Neural cell (in vitro differentiated cells): ENCODE data around the gene PARL. TPM values are rescaled to one million over a fixed set of nuclear protein-coding genes. Genes with fewer than 3 reads are reported as not detected.

ENCODE experiments used
- H2AFZ ChIP-seq: fragments of 200-600, 300-800 bp; sonication (generic), shearing (Covaris generic); 2 replicates; pipeline ENCODE4 v1.6.0; 2014; ENCODE audit warnings: low read depth, mild to moderate bottlenecking, antibody characterized with exemption, low read length, moderate library complexity
- H3F3A ChIP-seq: fragments of 200-600 bp; shearing (Covaris generic); 2 replicates; pipeline ENCODE4 v1.6.1; 2016; ENCODE audit warnings: mild to moderate bottlenecking, moderate library complexity, mixed read lengths, antibody characterized with exemption, low read length; ENCODE audit not compliant: insufficient read depth, poor library complexity, severe bottlenecking
- H3K27ac ChIP-seq: fragments of 200-600, 300-800 bp; sonication (generic), shearing (Covaris generic); 2 replicates; pipeline ENCODE4 v1.5.1; 2014; ENCODE audit warnings: mild to moderate bottlenecking, low read length, moderate library complexity
- H3K27me3 ChIP-seq: fragments of 300-800, 200-600 bp; sonication (generic), shearing (Covaris generic); 2 replicates; pipeline ENCODE4 v1.6.0; 2014; ENCODE audit warnings: mild to moderate bottlenecking, low read depth, low read length, moderate library complexity; ENCODE audit not compliant: insufficient read depth
- H3K36me3 ChIP-seq: fragments of 300-800, 200-600 bp; sonication (generic), shearing (Covaris generic); 2 replicates; pipeline ENCODE4 v1.5.1; 2014; ENCODE audit warnings: mild to moderate bottlenecking, antibody characterized with exemption, low read length, moderate library complexity; ENCODE audit not compliant: insufficient read depth
- H3K4me2 ChIP-seq: fragments of 300-800, 200-600 bp; sonication (generic), shearing (Covaris generic); 2 replicates; pipeline ENCODE4 v1.6.0; 2014; ENCODE audit warnings: mild to moderate bottlenecking, low read length
- H3K4me3 ChIP-seq: fragments of 300-800, 200-600 bp; sonication (generic), shearing (Covaris generic); 2 replicates; pipeline ENCODE4 v1.5.1; 2014; ENCODE audit warnings: mild to moderate bottlenecking, low read length, moderate library complexity
- H3K79me2 ChIP-seq: fragments of 200-600 bp; shearing (Covaris generic); replicated peaks from 2 replicates; pipeline ENCODE4 v1.6.0; 2014; ENCODE audit warnings: mild to moderate bottlenecking, low read length, moderate library complexity; ENCODE audit not compliant: insufficient read depth
- H3K9ac ChIP-seq: fragments of 300-800, 200-600 bp; sonication (generic), shearing (Covaris generic); 2 replicates; pipeline ENCODE4 v1.6.1; 2016; ENCODE audit warnings: mild to moderate bottlenecking, low read length, mixed read lengths
- H3K9me2 ChIP-seq: fragments of 200-600 bp; shearing (Covaris generic); 2 replicates; pipeline ENCODE4 v1.6.1; 2016; ENCODE audit warnings: mild to moderate bottlenecking, low read length, mixed read lengths; ENCODE audit not compliant: insufficient read depth
- H3K9me3 ChIP-seq: fragments of 200-600, 300-800 bp; sonication (generic), shearing (Covaris generic); 2 replicates; pipeline ENCODE4 v1.6.1; 2016; ENCODE audit warnings: mild to moderate bottlenecking, mixed run types, low read length, moderate library complexity, mixed read lengths
- H4K20me1 ChIP-seq: fragments of 200-600 bp; shearing (Covaris generic); 2 replicates; pipeline ENCODE4 v1.6.1; 2016; ENCODE audit warnings: mild to moderate bottlenecking, mixed run types; ENCODE audit not compliant: insufficient read depth
- EP300 ChIP-seq: fragments of 450-650 bp; conservative IDR thresholded peaks from 2 replicates; pipeline ENCODE4 v1.6.1; 2014; ENCODE audit warnings: antibody characterized with exemption, mild to moderate bottlenecking, moderate library complexity; ENCODE audit not compliant: poor library complexity, severe bottlenecking
- EZH2 ChIP-seq: fragments of 200-600, 300-800 bp; shearing (Covaris generic), sonication (generic); IDR thresholded peaks from 2 replicates; pipeline ENCODE4 v1.6.1; 2014; ENCODE audit warnings: antibody characterized with exemption, low read length, borderline replicate concordance, mild to moderate bottlenecking; ENCODE audit not compliant: insufficient read depth, poor library complexity, severe bottlenecking
- MXI1 ChIP-seq: fragments of 450-650 bp; conservative IDR thresholded peaks from 2 replicates; pipeline ENCODE4 v1.6.1; 2014; ENCODE audit warnings: antibody characterized with exemption, mild to moderate bottlenecking; ENCODE audit not compliant: poor library complexity, severe bottlenecking
- POLR2AphosphoS5 ChIP-seq: IDR thresholded peaks from 2 replicates; pipeline ENCODE4 v1.6.1; 2012
- RAD21 ChIP-seq: fragments of 450-650 bp; conservative IDR thresholded peaks from 2 replicates; pipeline ENCODE4 v1.6.1; 2014; ENCODE audit warnings: antibody characterized with exemption, mild to moderate bottlenecking, moderate library complexity
- SMC3 ChIP-seq: fragments of 450-650 bp; conservative IDR thresholded peaks from 2 replicates; pipeline ENCODE4 v1.6.1; 2014; ENCODE audit warnings: antibody characterized with exemption, mild to moderate bottlenecking, moderate library complexity; ENCODE audit not compliant: poor library complexity
- TAF1 ChIP-seq: IDR thresholded peaks from 2 replicates; pipeline ENCODE4 v1.6.1; 2012; ENCODE audit warnings: low read depth
- polyA plus RNA-seq: library from polyadenylated mRNA; depleted of rRNA; stranded (reverse); fragments of >200 nt; gene quantifications from 2 replicates; pipeline ENCODE4 v1.2.3, GENCODE V29; 2014
- TF ChIP-seq, protein P1 (sequence below): IDR thresholded peaks from 2 replicates; pipeline ENCODE4 v1.6.1; 2012; ENCODE audit warnings: borderline replicate concordance
- TF ChIP-seq, protein P2 (sequence below): fragments of 450-650 bp; IDR thresholded peaks from 2 replicates; pipeline ENCODE4 v1.5.1; 2014; ENCODE audit warnings: antibody characterized with exemption, mild to moderate bottlenecking, moderate library complexity; ENCODE audit not compliant: poor library complexity, severe bottlenecking

The PARL gene
- polyA plus RNA-seq, 1 donor from 2014 or later: 59.2 TPM

DNA sequence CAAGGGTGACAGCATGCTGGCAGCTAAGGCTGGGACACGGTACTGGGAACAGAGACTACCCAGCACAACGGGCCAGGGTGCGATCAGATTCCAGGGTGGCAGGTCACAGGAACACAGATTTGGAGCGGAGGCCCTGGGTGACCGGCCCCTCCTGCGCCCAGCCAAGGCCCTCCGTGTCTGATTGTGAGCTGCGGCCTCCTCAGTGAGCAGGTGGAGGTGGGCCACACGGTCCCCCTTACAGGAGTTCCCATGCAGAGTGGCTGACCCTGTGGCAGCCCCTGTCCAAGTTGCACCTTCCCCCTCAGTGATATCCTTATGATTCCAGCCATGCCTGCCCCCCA, 28.9 kb upstream of the PARL start:
- Histone ChIP-seq H3K27ac (no peak overlapping the region), H3K4me2 (no peak overlapping the region), H3K27me3 (no peaks in the 10 kb centered on the region), H3K79me2 (no peaks in the 10 kb centered on the region), H3K36me3 (no peaks in the 10 kb centered on the region), H3K9ac (no peak overlapping the region), H4K20me1 (no peaks in the 10 kb centered on the region), H2AFZ (no peak overlapping the region), H3K9me2 (no peaks in the 10 kb centered on the region), H3K4me3 (no peak overlapping the region), H3F3A (no peaks in the 10 kb centered on the region), H3K9me3 (no peaks in the 10 kb centered on the region)
- TF ChIP-seq EZH2: no peak
- no peak for TF ChIP-seq MXI1
- TF ChIP-seq, protein P1, sequence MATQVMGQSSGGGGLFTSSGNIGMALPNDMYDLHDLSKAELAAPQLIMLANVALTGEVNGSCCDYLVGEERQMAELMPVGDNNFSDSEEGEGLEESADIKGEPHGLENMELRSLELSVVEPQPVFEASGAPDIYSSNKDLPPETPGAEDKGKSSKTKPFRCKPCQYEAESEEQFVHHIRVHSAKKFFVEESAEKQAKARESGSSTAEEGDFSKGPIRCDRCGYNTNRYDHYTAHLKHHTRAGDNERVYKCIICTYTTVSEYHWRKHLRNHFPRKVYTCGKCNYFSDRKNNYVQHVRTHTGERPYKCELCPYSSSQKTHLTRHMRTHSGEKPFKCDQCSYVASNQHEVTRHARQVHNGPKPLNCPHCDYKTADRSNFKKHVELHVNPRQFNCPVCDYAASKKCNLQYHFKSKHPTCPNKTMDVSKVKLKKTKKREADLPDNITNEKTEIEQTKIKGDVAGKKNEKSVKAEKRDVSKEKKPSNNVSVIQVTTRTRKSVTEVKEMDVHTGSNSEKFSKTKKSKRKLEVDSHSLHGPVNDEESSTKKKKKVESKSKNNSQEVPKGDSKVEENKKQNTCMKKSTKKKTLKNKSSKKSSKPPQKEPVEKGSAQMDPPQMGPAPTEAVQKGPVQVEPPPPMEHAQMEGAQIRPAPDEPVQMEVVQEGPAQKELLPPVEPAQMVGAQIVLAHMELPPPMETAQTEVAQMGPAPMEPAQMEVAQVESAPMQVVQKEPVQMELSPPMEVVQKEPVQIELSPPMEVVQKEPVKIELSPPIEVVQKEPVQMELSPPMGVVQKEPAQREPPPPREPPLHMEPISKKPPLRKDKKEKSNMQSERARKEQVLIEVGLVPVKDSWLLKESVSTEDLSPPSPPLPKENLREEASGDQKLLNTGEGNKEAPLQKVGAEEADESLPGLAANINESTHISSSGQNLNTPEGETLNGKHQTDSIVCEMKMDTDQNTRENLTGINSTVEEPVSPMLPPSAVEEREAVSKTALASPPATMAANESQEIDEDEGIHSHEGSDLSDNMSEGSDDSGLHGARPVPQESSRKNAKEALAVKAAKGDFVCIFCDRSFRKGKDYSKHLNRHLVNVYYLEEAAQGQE: no peak
- TF ChIP-seq, protein P2, sequence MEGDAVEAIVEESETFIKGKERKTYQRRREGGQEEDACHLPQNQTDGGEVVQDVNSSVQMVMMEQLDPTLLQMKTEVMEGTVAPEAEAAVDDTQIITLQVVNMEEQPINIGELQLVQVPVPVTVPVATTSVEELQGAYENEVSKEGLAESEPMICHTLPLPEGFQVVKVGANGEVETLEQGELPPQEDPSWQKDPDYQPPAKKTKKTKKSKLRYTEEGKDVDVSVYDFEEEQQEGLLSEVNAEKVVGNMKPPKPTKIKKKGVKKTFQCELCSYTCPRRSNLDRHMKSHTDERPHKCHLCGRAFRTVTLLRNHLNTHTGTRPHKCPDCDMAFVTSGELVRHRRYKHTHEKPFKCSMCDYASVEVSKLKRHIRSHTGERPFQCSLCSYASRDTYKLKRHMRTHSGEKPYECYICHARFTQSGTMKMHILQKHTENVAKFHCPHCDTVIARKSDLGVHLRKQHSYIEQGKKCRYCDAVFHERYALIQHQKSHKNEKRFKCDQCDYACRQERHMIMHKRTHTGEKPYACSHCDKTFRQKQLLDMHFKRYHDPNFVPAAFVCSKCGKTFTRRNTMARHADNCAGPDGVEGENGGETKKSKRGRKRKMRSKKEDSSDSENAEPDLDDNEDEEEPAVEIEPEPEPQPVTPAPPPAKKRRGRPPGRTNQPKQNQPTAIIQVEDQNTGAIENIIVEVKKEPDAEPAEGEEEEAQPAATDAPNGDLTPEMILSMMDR: no peak
- TF ChIP-seq TAF1: no peak
- no peak for TF ChIP-seq EP300
- TF ChIP-seq SMC3: no peak
- TF ChIP-seq POLR2AphosphoS5: no peak
- TF ChIP-seq RAD21: no peak

DNA sequence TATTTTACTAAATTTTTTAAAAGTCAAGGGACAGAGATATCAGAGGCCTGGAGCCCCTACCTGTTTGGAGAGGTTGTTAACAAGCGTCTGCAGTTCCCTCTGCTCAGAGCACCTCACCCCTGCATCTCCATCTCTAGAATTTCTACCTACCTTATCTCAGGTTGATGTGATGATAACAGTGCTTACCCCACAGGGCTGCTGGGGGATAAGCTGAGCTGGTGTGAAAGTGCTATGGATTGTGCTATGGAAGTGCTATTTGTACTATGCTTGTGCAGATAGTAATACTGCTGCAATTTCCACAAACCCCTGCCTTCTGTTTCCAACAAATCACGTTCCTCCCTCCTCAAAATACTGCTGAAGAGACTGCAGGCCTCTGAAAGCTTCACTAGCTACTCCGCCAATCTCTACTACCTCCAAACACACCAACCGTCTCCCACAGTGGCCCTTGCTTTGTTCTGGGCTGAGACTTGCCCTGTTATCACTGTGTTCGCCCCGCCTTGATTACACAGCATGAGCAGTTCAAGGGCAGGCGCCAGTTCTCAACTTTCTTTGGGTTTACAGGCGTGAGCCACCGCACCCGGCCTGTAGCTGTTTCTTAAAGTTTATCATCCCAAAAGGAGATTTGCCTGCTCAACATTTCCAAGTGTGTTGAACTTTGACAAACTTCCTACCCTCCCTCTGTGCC, 28.4 kb upstream of the PARL start:
- Histone ChIP-seq H3K4me2 (no peak overlapping the region), H3F3A (no peaks in the 10 kb centered on the region), H3K4me3 (no peak overlapping the region), H3K27ac (no peak overlapping the region), H3K9me2 (no peaks in the 10 kb centered on the region), H2AFZ (no peak overlapping the region), H3K9ac (no peak overlapping the region), H3K36me3 (no peaks in the 10 kb centered on the region), H3K9me3 (no peaks in the 10 kb centered on the region), H4K20me1 (no peaks in the 10 kb centered on the region), H3K79me2 (no peaks in the 10 kb centered on the region), H3K27me3 (no peaks in the 10 kb centered on the region)
- no peak for TF ChIP-seq RAD21
- TF ChIP-seq EZH2: no peak
